B cell (primary cell): Measurements from ENCODE around the gene UCN3.

Experiments
- EZH2 ChIP-seq: IDR thresholded peaks from 2 replicates; pipeline ENCODE4 v1.6.1; 2012; ENCODE audit warnings: borderline replicate concordance, low read depth, mild to moderate bottlenecking, moderate library complexity, low read length; ENCODE audit not compliant: insufficient read depth, poor library complexity, severe bottlenecking
- TF ChIP-seq, protein P1 (sequence below): fragments of 200-600 bp; IDR thresholded peaks from one replicate; pipeline ENCODE4 v1.8.0; 2022; ENCODE audit warnings: antibody characterized with exemption, mild to moderate bottlenecking

DNA sequence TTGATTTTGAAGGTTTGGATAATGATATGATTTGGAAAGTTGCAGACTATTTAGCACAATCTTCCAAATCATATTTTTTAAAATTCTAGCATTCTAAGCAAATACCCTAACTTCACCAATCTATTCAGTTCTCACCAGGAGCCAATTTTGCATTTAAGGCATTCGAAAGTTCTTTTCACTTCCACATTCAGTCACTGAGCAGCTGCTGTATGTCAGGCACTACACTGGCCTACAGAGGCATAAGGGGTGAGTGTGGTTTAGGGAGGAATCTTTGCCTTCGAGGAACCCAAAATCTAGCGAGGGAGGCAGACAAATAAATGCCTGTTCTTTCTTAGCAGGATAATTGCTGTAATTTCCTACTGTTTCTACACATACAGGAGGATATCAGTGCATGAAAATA lies 10.7 kb upstream of the UCN3 start:
- TF ChIP-seq, protein P1, sequence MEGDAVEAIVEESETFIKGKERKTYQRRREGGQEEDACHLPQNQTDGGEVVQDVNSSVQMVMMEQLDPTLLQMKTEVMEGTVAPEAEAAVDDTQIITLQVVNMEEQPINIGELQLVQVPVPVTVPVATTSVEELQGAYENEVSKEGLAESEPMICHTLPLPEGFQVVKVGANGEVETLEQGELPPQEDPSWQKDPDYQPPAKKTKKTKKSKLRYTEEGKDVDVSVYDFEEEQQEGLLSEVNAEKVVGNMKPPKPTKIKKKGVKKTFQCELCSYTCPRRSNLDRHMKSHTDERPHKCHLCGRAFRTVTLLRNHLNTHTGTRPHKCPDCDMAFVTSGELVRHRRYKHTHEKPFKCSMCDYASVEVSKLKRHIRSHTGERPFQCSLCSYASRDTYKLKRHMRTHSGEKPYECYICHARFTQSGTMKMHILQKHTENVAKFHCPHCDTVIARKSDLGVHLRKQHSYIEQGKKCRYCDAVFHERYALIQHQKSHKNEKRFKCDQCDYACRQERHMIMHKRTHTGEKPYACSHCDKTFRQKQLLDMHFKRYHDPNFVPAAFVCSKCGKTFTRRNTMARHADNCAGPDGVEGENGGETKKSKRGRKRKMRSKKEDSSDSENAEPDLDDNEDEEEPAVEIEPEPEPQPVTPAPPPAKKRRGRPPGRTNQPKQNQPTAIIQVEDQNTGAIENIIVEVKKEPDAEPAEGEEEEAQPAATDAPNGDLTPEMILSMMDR = no peak
- no peak for TF ChIP-seq EZH2
